NK-92 (cell line): Measurements from ENCODE around the gene HEPN1.
"Not testable (repeated sequence)": the region's sequence is repeated elsewhere in the genome, so short reads cannot be mapped to it uniquely, and the experiment has no call there.

ENCODE experiments used
- DNase-seq: peaks from one replicate; lab custom pipeline; 2025; ENCODE audit not compliant: unreplicated experiment; lab: John Stamatoyannopoulos, UW

Gene HEPN1

DNA sequence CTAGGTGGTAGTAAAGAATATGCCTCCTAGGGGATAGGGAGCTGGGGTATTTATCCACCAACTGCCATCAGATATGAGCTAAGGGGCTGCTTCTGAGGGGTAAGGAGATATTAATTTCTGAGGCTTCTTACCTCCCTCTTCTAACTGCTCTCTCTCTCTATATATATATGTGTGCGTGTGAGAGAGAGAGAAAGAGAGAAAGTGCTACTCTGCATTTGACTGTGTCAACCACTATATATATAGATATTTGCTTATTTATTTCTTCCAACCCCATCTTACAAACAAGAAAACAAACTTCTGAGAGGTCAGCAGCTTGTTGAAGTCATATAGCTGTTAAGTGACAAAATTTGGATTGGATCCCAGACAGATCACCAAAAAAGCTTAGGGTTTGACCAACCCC lies 22.7 kb downstream of the HEPN1 start:
- no peak for DNase-seq

DNA sequence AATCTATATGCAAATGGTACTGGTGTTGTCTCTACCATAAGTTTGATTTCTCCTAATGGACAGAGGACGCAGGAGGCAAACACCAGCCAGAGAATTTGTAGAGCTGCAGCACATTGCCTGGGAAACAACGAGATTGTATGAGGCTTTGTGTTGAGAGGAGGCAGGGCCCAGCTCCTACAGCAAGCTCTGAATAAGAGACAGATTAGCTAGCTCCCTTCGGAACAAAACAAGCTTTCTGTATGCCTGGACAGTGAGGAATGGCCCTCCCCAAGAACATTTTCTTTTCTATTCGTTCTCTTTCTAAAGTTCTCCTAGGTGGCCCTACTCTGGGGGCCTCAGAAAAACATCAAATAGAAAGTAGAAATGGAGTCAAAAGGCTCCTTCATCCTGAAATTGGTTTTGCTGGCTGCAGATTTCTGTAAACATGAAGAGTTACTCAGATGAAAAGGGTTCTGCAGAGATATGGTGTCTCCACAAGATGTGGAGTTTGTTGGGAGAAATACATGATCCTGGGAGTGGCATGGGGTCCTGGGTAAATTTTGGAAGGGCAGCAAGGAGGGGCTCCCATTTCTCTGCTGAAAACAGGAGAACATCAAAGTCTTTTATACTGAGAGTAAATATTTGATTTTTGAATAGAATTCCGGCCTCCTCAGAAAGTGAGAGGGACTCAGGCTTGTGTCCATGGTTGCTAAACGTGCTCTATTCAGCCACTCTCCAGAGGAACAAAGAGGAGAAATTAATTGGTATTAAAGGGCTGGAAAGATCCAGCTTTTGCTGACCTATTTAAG lies 23.6 kb downstream of the HEPN1 start:
- no peak for DNase-seq

DNA sequence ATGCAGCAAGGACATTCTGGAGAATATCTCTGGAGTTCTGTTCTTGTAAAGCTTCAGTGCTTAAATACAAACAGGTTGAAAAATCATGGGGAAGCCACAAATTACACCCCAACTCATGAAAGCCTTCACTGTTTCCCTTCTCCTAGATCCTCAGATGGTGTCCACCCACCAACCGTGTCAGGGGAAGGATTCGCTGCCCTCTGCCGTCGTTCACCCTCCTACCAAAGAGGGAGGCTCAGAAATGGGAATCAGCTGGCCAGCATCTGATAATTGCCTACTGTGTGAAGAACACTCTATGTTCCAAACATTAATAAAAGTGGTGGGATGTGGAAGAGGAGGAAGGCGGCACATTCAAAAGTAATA lies 24.2 kb downstream of the HEPN1 start:
- DNase-seq, result no peak

DNA sequence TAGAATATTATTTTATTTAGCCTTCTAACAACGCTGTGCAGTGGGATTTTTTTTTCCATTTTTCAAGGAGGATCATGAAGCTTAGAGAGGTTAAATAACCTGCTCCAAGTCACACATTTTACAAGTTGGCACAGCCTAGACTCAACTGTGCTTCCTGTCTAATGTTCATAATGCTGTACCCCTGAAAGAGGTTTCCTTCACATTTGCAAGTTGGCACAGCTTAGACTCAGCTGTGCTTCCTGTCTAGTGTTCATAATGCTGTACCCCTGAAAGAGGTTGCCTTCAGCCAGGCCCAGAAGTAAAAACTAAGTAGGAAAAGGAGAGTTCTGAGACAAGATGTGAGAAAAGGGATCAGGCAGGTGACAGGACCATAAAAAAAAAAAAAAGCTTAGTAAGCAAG lies 24.7 kb downstream of the HEPN1 start:
- no peak for DNase-seq

DNA sequence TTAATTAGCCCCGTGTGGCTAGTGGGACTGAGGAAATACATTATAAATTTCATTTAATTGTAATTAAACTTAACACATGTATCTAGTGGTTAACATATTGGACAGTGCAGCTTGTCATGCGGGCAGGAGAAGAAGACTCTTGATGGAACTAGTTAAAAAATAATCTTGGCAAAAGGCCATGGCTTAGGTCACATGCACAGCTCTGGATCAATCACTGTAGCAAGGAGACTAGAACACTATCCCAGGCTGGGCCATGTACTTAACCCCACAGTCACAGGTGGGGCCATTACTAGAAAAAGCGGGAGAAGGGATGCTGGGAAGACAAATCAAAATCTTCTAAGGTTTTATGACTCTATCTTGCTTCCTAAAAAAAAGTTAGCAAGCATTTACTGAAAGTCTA lies 25.5 kb downstream of the HEPN1 start:
- no peak for DNase-seq

DNA sequence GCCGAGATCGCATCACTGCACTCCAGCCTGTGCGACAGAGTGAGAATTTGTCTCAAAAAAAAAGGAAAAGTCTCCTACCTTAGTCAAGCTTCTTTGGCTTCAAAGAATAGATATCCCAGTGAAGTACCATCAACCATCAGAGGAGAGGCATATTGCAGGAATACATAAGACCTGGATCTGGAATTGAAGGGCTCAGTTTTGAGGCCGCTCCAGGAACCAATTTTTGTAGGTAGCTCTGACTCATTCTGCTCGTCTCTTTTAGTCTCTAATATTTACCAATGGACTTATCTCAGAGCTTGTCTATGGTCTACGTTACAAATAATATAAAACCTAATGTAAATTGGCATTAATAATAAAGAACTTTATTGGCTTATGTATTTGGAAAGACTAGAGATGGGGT lies 26.8 kb downstream of the HEPN1 start:
- DNase-seq, result no peak

DNA sequence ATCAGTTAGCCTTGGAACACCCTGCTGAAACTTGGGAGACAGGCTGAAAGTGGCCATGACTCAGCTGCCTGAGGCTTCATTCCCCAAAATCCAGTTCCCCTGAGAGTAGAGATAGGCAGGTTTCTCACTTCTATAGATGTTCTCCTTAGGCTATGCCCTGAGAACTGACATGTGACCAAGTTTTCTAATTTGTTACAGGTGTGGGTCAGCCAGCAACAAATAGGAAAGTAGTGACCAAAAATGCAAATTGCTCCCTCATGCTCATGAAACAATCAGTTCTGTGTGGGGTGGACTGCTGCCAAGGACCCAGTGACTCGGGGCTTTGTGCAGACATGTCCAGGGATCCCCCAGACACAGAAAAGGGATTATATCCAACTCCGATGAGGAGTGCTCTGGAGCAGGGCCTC lies 27.7 kb downstream of the HEPN1 start:
- no peak for DNase-seq

DNA sequence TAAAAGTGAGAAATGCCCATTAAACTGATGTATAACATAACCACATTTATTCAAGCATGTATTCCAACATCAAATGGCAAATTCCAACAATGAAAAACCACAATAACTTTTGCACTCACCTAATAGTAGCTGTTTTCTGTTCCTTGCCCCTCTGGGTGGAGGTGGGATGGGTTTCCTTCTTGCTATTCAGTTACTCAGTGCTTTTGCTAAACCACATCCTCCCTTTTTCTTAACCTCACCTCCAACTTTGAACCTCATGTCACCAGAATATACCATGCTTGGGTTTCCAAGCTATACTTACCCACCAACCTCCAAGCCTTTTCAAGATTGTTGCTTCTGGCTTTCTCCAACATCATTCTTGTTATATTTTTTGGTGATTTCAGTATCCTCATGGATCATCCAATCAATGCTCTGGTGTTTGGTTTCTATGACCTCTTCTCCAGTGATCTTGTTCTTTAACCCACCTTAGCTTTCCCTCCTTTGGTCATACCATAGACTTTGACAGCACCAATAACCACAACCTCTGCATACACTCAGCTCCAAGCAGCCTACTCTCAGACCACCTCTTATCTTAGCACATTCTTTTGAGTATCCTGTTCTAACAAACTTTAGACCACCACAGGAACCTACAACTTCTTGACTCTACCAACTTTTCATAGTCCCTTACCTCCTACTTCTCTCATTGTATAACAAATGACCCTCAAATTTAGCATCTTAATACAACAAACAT lies 31.7 kb downstream of the HEPN1 start:
- no peak for DNase-seq

DNA sequence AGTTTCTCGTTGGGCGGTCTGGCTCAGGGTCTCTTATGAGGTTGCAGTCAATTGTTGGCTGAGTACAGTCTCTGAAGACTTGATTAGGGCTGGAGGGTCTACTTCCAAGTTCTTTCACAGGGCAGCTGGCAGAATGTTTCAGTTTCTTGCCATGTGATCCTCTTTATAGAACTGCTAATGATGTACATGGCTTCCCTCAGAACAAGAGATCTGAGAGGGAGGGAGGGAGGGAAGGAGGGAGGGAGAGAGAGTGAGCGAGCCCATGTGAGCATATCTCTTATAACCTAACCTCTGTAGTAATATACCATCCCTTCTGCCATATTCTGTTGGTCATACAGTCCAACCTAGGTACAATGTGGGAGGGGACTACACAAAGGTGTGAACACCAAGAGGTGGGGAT lies 32.3 kb downstream of the HEPN1 start:
- DNase-seq, result no peak

DNA sequence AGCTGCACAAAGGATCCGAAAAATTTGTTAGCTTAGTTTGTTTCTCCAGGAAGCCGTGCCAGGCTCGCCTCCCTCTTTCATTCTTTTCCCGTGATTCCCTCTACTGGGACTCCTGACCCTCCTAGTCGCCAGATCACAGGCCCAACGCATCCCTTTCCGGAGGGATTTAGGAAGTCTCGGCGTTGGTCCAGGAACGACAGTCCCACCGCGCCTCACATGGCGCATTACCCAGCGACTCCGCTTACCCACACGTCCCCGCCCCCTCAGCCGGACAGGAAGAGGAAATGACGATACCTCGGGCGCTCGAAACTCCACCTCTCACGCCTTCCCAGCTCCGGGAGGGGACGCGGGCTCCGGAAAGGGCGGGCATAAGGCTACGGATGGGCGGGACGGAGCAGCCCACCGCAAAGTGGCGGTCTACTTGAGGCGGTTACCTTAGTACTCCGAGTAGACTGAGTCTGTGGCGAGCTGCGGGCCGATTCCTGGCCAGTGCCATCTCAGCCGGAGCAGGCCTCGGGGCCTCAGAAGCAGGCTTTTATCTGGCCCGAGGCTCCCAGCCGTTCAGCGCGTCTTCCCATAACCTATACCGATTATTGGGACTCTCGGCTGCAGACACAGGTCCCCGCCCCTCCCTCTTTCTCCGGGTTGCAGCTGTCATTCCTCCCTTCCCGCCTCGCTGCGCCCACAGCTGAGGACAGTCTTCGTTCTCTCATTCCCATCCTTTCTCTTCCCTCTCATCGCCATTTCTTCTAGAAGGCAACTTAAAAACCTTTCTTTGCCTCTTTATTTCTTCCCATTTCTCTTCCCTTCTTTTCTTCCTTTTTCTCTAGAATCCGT lies 34.9 kb downstream of the HEPN1 start, which contains the start of gene CCDC15:
TSS of gene CCDC15 (plus strand) at position 450 of the 837 bp plus-strand sequence. CDS start 531 bp downstream, outside the sequence.
- DNase-seq, result peak; percentile 57

DNA sequence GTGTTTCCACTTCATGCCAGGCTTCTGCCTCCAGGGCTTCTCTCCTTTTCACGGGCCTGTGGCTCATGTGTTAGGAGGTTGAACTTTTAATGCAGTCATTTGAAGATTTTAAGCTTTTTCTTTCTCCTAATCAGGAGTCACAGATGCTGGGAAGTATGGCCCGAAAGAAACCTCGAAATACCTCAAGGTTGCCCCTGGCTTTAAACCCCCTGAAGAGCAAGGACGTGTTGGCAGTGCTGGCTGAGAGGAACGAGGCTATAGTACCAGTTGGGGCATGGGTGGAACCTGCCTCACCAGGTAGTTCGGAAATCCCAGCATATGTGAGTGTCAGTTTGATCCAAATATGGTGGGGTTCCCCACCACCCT lies 35.5 kb downstream of the HEPN1 start:
- DNase-seq, result no peak

DNA sequence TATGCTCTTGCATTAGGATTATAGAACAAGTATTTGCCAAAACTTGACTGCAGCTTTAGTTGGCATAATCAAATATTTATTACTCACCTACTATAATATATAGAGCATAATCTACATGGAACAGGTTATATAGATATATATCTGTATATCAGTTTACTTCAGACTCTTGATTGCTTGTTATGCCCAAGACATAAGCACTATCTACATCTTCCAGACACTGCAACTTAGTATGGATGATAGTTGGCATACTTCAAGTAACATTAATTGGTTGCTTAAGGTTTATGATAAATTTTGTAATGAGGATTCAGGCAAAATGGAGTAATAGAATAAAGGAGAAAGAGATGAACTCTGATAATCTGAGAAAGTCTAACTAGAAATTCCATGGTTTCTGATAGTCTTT lies 36.0 kb downstream of the HEPN1 start:
- DNase-seq, result no peak

DNA sequence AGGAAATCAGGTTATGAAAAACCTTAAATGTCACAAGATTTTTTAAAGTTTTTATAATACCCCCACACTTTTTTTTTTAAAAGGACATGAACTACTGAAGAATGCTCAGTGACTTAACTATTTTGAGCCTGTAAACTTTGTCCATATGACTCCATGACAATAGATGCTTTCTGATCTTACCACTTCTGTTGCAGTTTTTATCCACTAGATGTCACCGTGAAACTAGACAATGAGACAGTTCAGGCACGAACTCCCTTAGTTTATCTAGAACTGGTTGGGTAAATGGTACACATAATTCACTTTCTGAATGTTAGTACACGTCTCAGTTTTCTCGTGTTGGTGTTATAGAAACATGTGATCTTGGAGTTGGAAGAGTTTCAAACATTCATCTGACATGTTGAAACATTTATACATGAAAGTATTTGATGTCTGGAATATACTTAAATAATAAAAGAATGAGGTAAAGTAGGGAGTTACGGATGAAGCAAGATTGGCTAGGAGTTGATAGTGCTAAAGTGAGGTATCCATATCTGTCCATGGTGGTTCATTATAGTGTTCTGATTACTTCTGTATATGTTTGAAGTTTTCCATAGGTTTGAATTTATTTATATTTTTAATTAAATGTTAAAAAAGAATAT lies 43.0 kb downstream of the HEPN1 start:
- no peak for DNase-seq

DNA sequence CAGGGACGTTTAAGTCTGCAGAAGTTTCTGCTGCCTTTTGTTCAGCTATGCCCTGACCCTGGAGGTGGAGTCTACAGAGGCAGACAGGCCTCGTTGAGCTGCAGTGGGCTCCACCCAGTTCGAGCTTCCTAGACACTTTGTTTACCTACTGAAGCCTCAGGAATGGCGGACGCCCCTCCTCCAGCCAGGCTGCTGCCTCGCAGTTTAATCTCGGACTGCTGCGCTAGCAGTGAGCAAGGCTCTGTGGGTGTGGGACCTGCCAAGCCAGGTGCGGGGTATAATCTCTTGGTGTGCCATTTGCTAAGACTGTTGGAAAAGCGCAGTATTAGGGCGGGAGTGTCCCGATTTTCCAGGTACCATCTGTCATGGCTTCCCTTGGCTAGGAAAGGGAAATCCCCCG lies 49.1 kb downstream of the HEPN1 start:
- not testable (repeated sequence) for DNase-seq
